AG04450 (cell line): ENCODE results near the gene BCL11A. TPM values are rescaled to one million over a fixed set of nuclear protein-coding genes. Genes with fewer than 3 reads are reported as not detected.

Experiments used
- CTCF ChIA-PET: fragments of 300-600, 350-600 bp; formaldehyde crosslinking; extraction: SDS; loops from one replicate; lab custom pipeline; 2022; ENCODE audit warnings: antibody characterized with exemption, inconsistent platforms; lab: Charles Lee
- POLR2A ChIA-PET: fragments of 350-600 bp; formaldehyde crosslinking; extraction: SDS; loops from one replicate; lab custom pipeline; 2021; ENCODE audit warnings: antibody characterized with exemption, inconsistent platforms; lab: Yijun Ruan, JAX
- DNase-seq: peaks from one replicate; pipeline ENCODE4 v3.0.0-alpha.2; 2011; ENCODE audit warnings: low read depth, low spot score
- H3K27ac ChIP-seq: one replicate; pipeline ENCODE4 v1.5.1; 2012; ENCODE audit warnings: low read depth, low read length, control low read depth
- H3K27me3 ChIP-seq: one replicate; pipeline ENCODE4 v1.6.0; 2012; ENCODE audit warnings: low read length; ENCODE audit not compliant: control insufficient read depth, insufficient read depth
- H3K4me3 ChIP-seq: 2 replicates; pipeline ENCODE4 v1.5.1; 2011; ENCODE audit warnings: mild to moderate bottlenecking, low read depth, low read length, control low read depth
- H3K9me3 ChIP-seq: 2 replicates; pipeline ENCODE4 v1.5.1; 2012; ENCODE audit warnings: low read length; ENCODE audit not compliant: control insufficient read depth, insufficient read depth
- polyA plus RNA-seq: library from polyadenylated mRNA; depleted of rRNA; stranded (reverse); fragments of >200 nt; gene quantifications from 2 replicates; pipeline ENCODE4 v1.2.3, GENCODE V29; 2011
- TF ChIP-seq, protein P1 (sequence below): IDR thresholded peaks from 2 replicates; pipeline ENCODE4 v1.5.1; 2011; ENCODE audit warnings: low read depth, low read length, control low read depth, inconsistent platforms

The BCL11A gene
- polyA plus RNA-seq, 1 experiment, result 1.1 TPM

DNA sequence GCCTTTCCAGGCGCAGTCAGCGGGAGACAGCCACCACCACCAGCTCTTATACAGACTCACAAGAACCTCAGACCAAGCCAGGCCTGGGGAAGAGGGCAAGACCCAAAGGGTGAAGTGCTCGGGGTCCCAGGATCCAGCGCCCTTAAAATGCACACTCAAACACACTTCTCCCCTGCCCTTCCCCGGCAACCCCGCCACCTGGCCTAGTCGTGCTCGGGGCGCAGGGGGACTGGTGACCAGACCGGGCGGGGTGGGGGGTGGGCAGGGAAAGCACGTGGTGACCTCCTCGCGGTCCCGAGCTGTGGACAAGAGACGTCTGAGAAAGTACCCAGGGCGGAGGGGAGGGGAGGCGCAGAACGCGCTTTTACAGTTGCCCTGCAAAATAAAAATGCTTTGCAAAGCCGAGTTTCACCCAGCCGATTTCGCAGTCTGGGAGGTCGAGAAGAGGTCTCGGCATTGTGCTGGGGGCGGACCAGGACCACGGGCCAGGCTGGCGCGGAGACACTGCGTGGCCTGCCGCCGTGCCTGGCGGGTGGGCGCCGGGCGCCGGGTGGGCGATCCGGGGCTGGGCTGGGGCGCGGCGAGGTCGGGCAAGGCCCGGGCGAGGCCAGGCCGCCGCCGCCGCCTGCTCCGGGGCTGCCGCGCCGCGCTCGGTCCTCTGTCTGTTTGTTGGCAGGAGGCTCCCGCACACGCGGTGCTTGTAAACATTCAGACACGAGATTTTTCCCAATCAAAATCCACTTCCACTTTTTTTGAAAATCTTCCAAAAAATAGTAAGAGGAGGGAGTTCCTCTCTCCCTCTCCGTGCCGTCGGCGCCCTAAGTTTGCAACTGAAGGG is 2.0 kb downstream of the BCL11A start:
- Histone ChIP-seq H3K27me3 (peaks cover 14% of the 10 kb centered on the region), H3K9me3 (no peaks in the 10 kb centered on the region; the same call in 1 of the 2 replicates), H3K27ac (no peak overlapping the region), H3K4me3 (peak overlapping the region; percentile 71)
- no peak for DNase-seq
- TF ChIP-seq, protein P1, sequence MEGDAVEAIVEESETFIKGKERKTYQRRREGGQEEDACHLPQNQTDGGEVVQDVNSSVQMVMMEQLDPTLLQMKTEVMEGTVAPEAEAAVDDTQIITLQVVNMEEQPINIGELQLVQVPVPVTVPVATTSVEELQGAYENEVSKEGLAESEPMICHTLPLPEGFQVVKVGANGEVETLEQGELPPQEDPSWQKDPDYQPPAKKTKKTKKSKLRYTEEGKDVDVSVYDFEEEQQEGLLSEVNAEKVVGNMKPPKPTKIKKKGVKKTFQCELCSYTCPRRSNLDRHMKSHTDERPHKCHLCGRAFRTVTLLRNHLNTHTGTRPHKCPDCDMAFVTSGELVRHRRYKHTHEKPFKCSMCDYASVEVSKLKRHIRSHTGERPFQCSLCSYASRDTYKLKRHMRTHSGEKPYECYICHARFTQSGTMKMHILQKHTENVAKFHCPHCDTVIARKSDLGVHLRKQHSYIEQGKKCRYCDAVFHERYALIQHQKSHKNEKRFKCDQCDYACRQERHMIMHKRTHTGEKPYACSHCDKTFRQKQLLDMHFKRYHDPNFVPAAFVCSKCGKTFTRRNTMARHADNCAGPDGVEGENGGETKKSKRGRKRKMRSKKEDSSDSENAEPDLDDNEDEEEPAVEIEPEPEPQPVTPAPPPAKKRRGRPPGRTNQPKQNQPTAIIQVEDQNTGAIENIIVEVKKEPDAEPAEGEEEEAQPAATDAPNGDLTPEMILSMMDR, result no peak
- CTCF ChIA-PET, result interaction anchor here (1.0 to 2.7 kb wide), 6 partner anchors 9 to 1250 kb away, joined by 3 to 28 read pairs (median 6); no protein-coding TSS in a partner anchor
- POLR2A ChIA-PET, result no interaction called here

DNA sequence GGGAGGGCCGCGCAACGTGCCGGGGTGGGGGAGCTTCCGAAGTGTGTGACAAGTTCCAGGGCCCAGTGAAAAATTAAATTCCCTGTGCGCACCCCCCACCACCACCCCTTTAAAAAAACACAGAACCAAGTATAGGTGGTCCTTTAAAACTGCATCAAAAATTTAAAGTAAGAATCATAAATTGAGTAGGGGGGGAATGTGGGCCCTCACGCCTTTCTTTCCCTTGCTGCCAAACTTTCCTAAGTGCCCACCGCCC is 2.5 kb downstream of the BCL11A start:
- no peak overlapping the region for H3K27ac ChIP-seq
- no peaks in the 10 kb centered on the region; the same call in 1 of the 2 replicates for H3K9me3 ChIP-seq
- CTCF ChIA-PET, result interaction anchor here (1.0 to 2.7 kb wide), 12 partner anchors 10 to 1249 kb away, joined by 3 to 28 read pairs (median 4); no protein-coding TSS in a partner anchor
- H3K27me3 ChIP-seq, result peaks cover 11% of the 10 kb centered on the region
- TF ChIP-seq, protein P1, result no peak
- peak overlapping the region; percentile 47 for H3K4me3 ChIP-seq
- POLR2A ChIA-PET, result interaction anchor here (0.8 kb wide), 1 partner anchor 49 kb away, joined by 3 read pairs; no protein-coding TSS in a partner anchor
- DNase-seq, result no peak

DNA sequence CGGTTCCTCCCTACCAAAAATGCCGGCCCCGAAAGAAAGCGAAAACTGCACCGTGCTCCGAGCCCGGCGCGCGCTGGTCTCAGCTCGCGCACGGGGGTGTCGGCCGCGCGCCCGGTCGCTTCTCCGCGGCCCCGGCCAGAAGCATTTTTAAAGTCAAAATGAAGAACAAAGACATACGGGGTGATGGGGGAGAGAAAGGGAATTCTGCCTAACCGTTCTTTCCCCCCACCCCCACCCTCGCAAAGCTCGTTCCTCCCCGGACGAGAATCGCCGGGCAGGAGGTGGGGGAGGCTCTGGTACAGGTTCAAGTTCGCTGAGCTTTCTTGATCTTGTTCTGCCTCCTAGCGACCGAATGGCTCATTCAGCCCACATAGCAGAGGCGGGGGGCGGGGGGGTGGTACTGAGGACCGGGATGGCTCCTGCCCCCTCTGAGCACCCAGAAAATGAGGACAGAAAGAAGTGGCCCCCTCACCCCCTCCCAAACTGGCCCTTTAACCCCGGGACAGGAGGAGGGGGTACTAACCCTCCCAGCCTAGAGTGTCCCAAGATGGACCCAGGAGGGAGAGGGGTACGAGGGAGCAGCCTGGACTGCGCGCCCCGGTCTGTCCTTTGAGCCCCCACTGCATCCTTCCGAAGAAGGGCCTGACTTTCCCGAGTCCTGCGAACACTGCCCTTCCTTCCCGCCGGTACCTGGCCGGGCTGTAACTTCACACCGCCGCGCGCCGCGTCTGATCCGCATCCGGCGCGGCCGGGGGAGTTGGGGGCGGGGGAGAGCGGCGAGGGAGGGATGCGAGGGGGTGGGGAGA is 3.1 kb downstream of the BCL11A start:
- ChIA-PET POLR2A (interaction anchor here (0.5 to 1.2 kb wide), 11 partner anchors 17 to 1433 kb away, joined by 3 to 10 read pairs (median 3); no protein-coding TSS in a partner anchor), CTCF (interaction anchor here (0.5 to 2.7 kb wide), 45 partner anchors 8 to 1700 kb away, joined by 3 to 28 read pairs (median 4); no protein-coding TSS in a partner anchor)
- DNase-seq, result peak; percentile 71
- Histone ChIP-seq H3K4me3 (peak overlapping the region; percentile 79), H3K27me3 (peaks cover 7% of the 10 kb centered on the region), H3K9me3 (no peaks in the 10 kb centered on the region; the same call in 1 of the 2 replicates), H3K27ac (peak overlapping the region; percentile 31)
- TF ChIP-seq, protein P1, result peak; percentile 77

DNA sequence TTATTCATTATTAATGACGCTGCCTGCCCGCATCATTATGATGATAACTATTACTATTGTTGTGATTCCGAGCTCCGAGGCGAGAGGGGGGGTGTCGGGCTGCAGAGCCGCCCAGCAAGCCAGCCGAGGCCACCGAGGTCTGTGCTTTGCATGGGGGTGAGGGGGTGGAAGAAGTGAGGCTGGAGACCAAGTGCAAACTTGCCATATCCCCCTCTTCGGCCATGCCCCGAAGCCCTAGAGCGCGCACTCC is 3.6 kb downstream of the BCL11A start:
- no peak for DNase-seq
- peak overlapping the region; percentile 31 for H3K27ac ChIP-seq
- TF ChIP-seq, protein P1, result no peak
- peak overlapping the region; percentile 79 for H3K4me3 ChIP-seq
- H3K9me3 ChIP-seq, result no peaks in the 10 kb centered on the region; the same call in 1 of the 2 replicates
- ChIA-PET CTCF (interaction anchor here (0.5 to 2.7 kb wide), 42 partner anchors 9 to 1699 kb away, joined by 3 to 28 read pairs (median 4); no protein-coding TSS in a partner anchor), POLR2A (interaction anchor here (0.5 to 1.2 kb wide), 7 partner anchors 33 to 1433 kb away, joined by 3 to 8 read pairs (median 3); no protein-coding TSS in a partner anchor)
- H3K27me3 ChIP-seq, result peaks cover 4% of the 10 kb centered on the region
